OCI-LY7 (cell line): ENCODE data around the gene CCDC9B.

Experiments used
- CTCF ChIP-seq: fragments of 200-600 bp; sonication (generic); conservative IDR thresholded peaks from 2 replicates; pipeline ENCODE4 v1.5.1; 2014; ENCODE audit warnings: mild to moderate bottlenecking, antibody characterized with exemption, low read length, moderate library complexity, mixed read lengths
- EZH2phosphoT487 ChIP-seq: fragments of 200-600 bp; sonication (generic); IDR thresholded peaks from 2 replicates; pipeline ENCODE4 v1.6.1; 2018; ENCODE audit warnings: low read depth, borderline replicate concordance, mild to moderate bottlenecking, mixed run types, antibody characterized with exemption, low read length, moderate library complexity, mixed read lengths

GRCh38 chr15:40369971-40370370, 29.2 kb upstream of the CCDC9B start:
- TF ChIP-seq CTCF (no peak), EZH2phosphoT487 (no peak)
